NT2/D1 (cell line): ENCODE measurements around the gene LCE5A.
"Not testable (repeated sequence)": the region's sequence is repeated elsewhere in the genome, so short reads cannot be mapped to it uniquely, and the experiment has no call there.

ENCODE experiments used
- DNase-seq: peaks from one replicate; pipeline ENCODE4 v3.0.0-alpha.2; 2011; ENCODE audit warnings: low read depth, low spot score
- H3K27me3 ChIP-seq: 2 replicates; pipeline ENCODE4 v1.6.0; 2011; ENCODE audit warnings: mild to moderate bottlenecking; ENCODE audit not compliant: insufficient read length, insufficient read depth
- H3K36me3 ChIP-seq: 2 replicates; pipeline ENCODE4 v1.6.1; 2011; ENCODE audit warnings: mild to moderate bottlenecking, low read length, mixed read lengths; ENCODE audit not compliant: insufficient read depth, insufficient read length
- H3K4me1 ChIP-seq: 2 replicates; pipeline ENCODE4 v1.5.1; 2011; ENCODE audit not compliant: insufficient read depth, insufficient read length
- H3K4me3 ChIP-seq: 2 replicates; pipeline ENCODE4 v1.5.1; 2011; ENCODE audit warnings: low read depth; ENCODE audit not compliant: insufficient read length
- H3K9ac ChIP-seq: 2 replicates; pipeline ENCODE4 v1.6.0; 2011; ENCODE audit warnings: low read depth; ENCODE audit not compliant: insufficient read length
- H3K9me3 ChIP-seq: 2 replicates; pipeline ENCODE4 v1.5.1; 2011; ENCODE audit warnings: mild to moderate bottlenecking, low read length; ENCODE audit not compliant: insufficient read depth
- SUZ12 ChIP-seq: IDR thresholded peaks from 2 replicates; pipeline ENCODE4 v1.6.1; 2011; ENCODE audit not compliant: insufficient read length, insufficient read depth; ENCODE audit errors: extremely low read depth
- YY1 ChIP-seq: IDR thresholded peaks from 2 replicates; pipeline ENCODE4 v1.6.1; 2011; ENCODE audit not compliant: insufficient read length, insufficient read depth
- ZNF274 ChIP-seq: IDR thresholded peaks from 2 replicates; pipeline ENCODE4 v1.6.1; 2011; ENCODE audit warnings: mild to moderate bottlenecking, low read depth, low read length

The LCE5A gene

DNA sequence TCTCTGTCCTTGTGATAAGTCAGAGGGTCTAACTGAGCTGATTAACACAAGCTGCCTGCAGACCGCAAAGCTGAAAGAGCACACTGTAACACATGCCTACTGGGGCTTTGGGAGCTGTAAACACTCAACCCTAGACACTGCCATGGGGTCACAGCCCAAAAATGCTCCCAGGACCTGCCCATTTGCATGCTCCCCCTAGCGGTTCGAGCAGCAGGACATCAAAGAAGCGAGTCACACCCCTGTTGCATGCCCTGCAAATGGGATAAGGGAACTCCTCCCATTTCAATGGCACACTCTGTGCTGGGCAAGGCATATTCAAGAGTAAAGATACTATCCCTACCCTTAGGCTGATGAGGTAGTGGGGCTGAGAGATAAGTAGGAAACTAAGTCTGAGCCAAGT is 33.2 kb downstream of the LCE5A start:
- peak; percentile 23 for DNase-seq
- Histone ChIP-seq H3K9me3 (no peaks in the 10 kb centered on the region), H3K9ac (no peak overlapping the region), H3K27me3 (no peaks in the 10 kb centered on the region), H3K36me3 (no peaks in the 10 kb centered on the region), H3K4me1 (no peaks in the 10 kb centered on the region), H3K4me3 (no peak overlapping the region)
- TF ChIP-seq YY1 (no peak), SUZ12 (no peak), ZNF274 (no peak)

DNA sequence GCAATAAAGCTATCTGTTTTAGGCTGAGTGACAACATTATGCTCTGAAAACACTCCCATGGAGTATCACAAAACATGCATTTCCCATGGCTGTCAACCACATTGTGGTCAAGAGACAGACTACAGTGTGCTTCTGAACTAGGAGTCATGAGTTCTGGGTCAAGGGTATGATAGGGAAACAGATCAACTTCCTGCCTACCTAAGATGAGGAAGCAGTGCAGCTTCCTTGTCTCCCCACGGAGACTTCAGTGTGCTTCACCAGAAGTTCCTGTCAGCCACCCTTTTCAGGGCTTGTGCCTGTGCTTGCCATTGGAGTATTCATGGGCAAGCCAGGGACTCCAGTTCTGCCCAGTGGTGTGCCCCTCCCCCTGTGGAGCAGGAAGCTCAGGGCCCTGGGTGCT is 36.1 kb downstream of the LCE5A start:
- H3K4me3 ChIP-seq = no peak overlapping the region
- H3K9me3 ChIP-seq = no peaks in the 10 kb centered on the region
- no peaks in the 10 kb centered on the region for H3K27me3 ChIP-seq
- TF ChIP-seq ZNF274 (no peak), YY1 (no peak), SUZ12 (no peak)
- H3K36me3 ChIP-seq = no peaks in the 10 kb centered on the region
- H3K9ac ChIP-seq = no peak overlapping the region
- DNase-seq = no peak
- H3K4me1 ChIP-seq = no peaks in the 10 kb centered on the region

DNA sequence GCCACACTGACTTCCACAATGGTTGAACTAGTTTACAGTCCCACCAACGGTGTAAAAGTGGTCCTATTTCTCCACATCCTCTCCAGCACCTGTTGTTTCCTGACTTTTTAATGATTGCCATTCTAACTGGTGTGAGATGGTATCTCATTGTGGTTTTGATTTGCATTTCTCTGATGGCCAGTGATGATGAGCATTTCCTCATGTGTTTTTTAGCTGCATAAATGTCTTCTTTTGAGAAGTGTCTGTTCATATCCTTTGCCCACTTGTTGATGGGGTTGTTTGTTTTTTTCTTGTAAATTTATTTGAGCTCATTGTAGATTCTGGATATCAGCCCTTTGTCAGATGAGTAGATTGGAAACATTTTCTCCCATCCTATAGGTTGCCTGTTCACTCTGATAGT is 37.8 kb downstream of the LCE5A start:
- not testable (repeated sequence) for H3K27me3 ChIP-seq

More for the DNA sequence above, 37.8 kb downstream of the LCE5A start:
- H3K9ac ChIP-seq, H3K4me1 ChIP-seq, H3K9me3 ChIP-seq, H3K4me3 ChIP-seq, H3K36me3 ChIP-seq, DNase-seq: not testable (repeated sequence)
